Activated naive CD4-positive, alpha-beta T cell treated with anti-CD3 and anti-CD28 coated beads, Interleukin-2, amount 50 U/mL, for 72 hours (primary cell): Measurements from ENCODE around the gene AFM. TPM values are rescaled to one million over a fixed set of nuclear protein-coding genes. Genes with fewer than 3 reads are reported as not detected.

Experiments
- ATAC-seq, 2 donors: fragments of 150-1000 bp; cut with Tn5 transposase; 2 replicates each; pipeline ENCODE4 v1.10.0; 2021; ENCODE audit warnings: mild to moderate bottlenecking in 2 of 2, moderate library complexity in 2 of 2
- DNase-seq, 2 donors: peaks; one replicate each; pipeline ENCODE4 v3.0.0; 2021 to 2022; ENCODE audit warnings: low spot score in 2 of 2
- H3K27ac Mint-ChIP-seq, 2 donors: one replicate each; pipeline ENCODE4 v1.8.0; 2022; ENCODE audit warnings: mild to moderate bottlenecking in 2 of 2, mixed read lengths in 2 of 2
- H3K36me3 Mint-ChIP-seq, 2 donors: one replicate each; pipeline ENCODE4 v1.8.0; 2022; ENCODE audit warnings: mixed read lengths in 2 of 2
- H3K9me3 Mint-ChIP-seq, 2 donors: one replicate each; pipeline ENCODE4 v1.8.0; 2022; ENCODE audit warnings: mixed read lengths in 2 of 2
- total RNA-seq, 2 donors: library from RNA; stranded (reverse); gene quantifications; one replicate each; pipeline ENCODE4 v1.2.3, GENCODE V29; 2022

Gene AFM
- total RNA-seq, 2 donors from 2014 or later, result not detected

DNA sequence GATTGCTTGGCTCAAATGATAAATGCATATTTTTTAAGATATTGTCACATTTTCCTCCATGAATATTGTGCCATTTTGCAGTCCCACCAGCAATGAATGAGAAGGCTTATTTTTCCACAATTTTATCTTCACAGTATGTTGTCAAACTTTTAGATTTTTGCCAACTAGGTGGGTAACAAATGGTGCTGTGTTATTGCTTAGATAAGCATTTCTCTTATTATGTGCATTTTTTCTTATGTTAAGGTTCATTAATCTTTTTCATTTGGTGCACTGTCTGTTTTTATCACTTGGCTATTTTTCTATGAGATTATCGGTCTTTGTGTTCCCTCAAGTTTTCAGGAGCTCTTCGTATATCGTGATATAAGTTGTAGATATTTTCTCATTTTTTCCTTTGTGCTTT, 13.4 kb upstream of the AFM start:
- no peaks in the 10 kb centered on the region for H3K36me3 Mint-ChIP-seq
- H3K9me3 Mint-ChIP-seq, result peaks cover 0 to 15% of the 10 kb centered on the region in 2 donors
- no peak for DNase-seq
- H3K27ac Mint-ChIP-seq, result no peak overlapping the region
- ATAC-seq, result no peak

- Mint-ChIP-seq H3K27ac (no peak overlapping the region), H3K9me3 (peaks cover 0 to 24% of the 10 kb centered on the region in 2 donors), H3K36me3 (peaks cover 0 to 13% of the 10 kb centered on the region in 2 donors)
- ATAC-seq (no peak), DNase-seq (no peak)
These were observed 10.8 kb upstream of the AFM start for GRCh38 chr4:73470728-73471127.

- peaks cover 0 to 16% of the 10 kb centered on the region in 2 donors for H3K36me3 Mint-ChIP-seq
- peaks cover 0 to 20% of the 10 kb centered on the region in 2 donors for H3K9me3 Mint-ChIP-seq
- ATAC-seq, result no peak
- no peak overlapping the region for H3K27ac Mint-ChIP-seq
- no peak for DNase-seq
These were observed 4.4 kb upstream of the AFM start for GRCh38 chr4:73477176-73477575.

DNA sequence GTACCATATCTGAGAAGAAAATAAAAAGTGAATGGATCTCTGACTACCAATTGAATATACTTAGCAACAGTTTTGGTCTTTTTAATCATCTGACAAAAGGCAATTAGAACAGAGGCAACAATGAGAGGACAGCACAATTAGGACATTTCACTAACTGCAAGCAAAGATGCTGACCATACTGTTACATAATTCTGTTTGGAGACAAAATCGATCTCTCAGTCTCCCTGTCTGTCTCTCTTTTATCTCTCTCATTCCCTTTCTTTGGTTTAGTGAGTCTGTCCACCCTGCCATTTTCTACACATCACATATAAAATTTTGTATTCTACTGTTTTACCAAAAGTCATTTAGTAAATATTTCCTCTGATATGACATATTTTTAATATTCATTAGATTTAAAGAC, 2.2 kb upstream of the AFM start:
- H3K36me3 Mint-ChIP-seq, result peaks cover 0 to 11% of the 10 kb centered on the region in 2 donors
- ATAC-seq, result no peak
- H3K9me3 Mint-ChIP-seq, result peaks cover 0 to 5% of the 10 kb centered on the region in 2 donors
- H3K27ac Mint-ChIP-seq, result no peak overlapping the region
- DNase-seq, result no peak

DNA sequence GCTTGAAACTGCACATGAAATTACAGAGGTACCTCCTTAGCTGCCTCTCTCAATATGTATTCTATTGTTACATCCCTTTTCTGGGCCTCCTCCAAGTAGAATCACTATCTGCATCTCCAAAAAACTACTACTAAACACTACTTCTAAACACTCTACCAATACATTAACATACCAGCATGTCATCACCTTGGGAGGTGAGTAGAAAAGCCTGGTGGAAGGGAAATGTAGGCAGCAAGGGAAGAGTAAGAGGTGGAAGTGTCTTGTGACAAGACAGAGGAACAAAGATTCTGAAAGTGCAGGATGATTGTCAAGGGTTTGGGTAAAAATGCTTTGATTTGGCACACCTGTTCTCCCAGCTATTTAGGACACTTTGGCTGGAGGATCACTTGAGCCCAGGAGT, 3.5 kb downstream of the AFM start:
- H3K27ac Mint-ChIP-seq, result no peak overlapping the region
- DNase-seq (no peak), ATAC-seq (no peak)
- H3K36me3 Mint-ChIP-seq, result no peaks in the 10 kb centered on the region
- no peaks in the 10 kb centered on the region for H3K9me3 Mint-ChIP-seq

DNA sequence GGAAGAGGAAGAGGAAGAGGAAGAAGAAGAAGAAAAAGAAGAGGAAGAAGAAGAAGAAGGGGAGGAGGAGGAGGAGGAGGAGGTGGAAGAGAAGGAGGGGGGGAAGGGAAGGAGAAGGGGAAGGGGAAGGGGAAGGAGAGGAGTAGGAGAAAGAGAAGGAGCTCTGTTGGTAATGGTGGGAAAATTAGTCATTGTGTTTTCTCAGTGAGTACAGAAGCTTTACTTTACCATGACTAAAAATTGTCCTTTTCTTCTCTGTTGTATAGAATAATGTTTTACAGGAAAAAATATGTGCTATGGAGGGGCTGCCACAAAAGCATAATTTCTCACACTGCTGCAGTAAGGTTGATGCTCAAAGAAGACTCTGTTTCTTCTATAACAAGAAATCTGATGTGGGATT, 4.1 kb downstream of the AFM start:
- Mint-ChIP-seq H3K27ac (no peak overlapping the region), H3K9me3 (no peaks in the 10 kb centered on the region), H3K36me3 (no peaks in the 10 kb centered on the region)
- DNase-seq (no peak), ATAC-seq (no peak)

DNA sequence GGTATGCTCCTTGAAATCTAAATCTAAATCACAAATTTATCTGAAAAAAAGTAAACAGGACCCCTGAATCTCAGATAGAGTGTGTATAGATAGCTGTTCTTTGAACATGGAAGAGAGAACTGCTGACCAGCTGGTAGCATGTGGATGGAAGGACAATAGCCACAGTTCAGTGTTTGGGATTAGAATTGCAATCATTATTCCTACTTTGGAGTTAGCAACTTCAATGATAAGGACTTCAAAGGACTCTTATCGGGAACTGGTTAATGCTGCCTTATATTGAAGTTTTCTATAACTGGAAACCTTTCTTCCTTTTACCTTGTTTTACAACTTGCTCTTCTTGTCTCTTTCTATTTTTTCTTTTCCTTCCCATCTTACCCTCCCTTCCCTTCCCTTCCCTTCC, 5.0 kb downstream of the AFM start:
- no peak for DNase-seq
- no peaks in the 10 kb centered on the region for H3K9me3 Mint-ChIP-seq
- H3K36me3 Mint-ChIP-seq, result no peaks in the 10 kb centered on the region
- no peak overlapping the region for H3K27ac Mint-ChIP-seq
- no peak for ATAC-seq

DNA sequence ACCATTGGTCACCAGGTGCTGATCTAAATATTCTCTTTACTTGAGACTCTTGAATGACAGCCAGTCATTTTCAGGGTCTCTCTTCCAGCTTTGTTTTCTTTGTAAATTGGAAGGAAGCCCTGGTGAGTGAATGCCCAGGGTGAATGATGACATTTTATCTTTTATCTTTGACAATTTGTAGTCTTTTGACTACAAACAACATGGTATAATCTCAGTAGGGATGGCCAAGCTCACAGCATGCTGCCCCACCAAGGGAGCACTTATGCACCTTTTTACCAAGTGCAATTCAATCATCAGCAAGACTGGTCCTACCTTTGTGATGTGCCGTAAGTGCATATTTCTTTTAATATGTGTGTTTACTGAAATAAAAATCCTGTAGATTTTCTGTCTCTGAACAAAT, 5.7 kb downstream of the AFM start:
- H3K27ac Mint-ChIP-seq, result no peak overlapping the region
- ATAC-seq, result no peak
- H3K36me3 Mint-ChIP-seq, result no peaks in the 10 kb centered on the region
- DNase-seq, result no peak
- H3K9me3 Mint-ChIP-seq, result no peaks in the 10 kb centered on the region

DNA sequence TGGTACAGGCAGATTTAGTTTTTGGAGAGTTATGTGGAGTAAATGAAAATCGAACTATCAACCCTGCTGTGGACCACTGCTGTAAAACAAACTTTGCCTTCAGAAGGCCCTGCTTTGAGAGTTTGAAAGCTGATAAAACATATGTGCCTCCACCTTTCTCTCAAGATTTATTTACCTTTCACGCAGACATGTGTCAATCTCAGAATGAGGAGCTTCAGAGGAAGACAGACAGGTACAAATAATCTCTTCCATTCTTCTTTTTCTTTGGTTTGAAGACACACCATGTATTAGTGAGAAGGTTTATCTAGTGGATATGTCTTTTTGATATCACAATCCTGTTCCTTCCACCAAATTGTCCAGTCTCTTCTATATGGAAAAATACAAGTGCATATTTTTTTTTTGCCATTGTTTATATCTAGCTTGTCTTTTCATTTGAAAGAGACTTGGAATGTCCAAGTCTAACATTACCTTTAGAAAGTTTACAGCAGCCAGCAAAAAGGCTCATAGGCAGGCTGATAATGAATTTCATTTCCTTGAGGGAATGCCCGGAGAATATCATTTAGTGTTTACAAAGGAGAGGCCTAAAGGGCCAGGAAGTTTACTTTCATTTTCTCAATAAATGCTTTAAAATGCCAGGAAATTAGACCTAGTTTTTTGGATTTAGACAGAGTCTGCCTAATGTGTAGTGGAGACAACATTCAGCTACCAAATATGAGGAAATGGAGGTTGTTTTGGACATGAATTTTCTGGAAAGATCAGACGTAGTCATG, 18.6 kb downstream of the AFM start:
- H3K27ac Mint-ChIP-seq, result no peak overlapping the region
- no peak for DNase-seq
- ATAC-seq, result no peak
- no peaks in the 10 kb centered on the region for H3K9me3 Mint-ChIP-seq
- no peaks in the 10 kb centered on the region for H3K36me3 Mint-ChIP-seq

GRCh38 chr4:73501664-73502265, 20.2 kb downstream of the AFM start:
- Mint-ChIP-seq H3K36me3 (no peaks in the 10 kb centered on the region), H3K27ac (no peak overlapping the region), H3K9me3 (no peaks in the 10 kb centered on the region)
- ATAC-seq (no peak), DNase-seq (no peak)

DNA sequence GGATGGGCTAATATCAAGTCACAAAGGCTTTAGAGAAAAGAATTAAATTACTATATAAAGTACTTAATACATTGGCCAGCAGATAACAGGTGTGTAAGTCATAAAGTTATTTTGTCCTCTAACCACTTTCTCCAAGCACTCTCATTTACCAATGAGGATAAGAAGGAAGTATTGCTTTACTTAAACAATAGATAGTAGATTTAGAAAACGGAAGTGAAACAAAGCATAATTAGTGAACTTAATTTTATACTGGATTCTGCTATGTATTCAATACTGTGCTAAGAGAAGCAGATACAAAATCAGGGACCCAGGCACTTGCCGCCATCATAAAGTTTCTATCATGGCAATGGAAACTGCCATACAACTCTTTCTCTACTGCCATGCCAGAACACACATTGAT, 24.0 kb downstream of the AFM start:
- H3K36me3 Mint-ChIP-seq, result no peaks in the 10 kb centered on the region
- no peak for DNase-seq
- no peak overlapping the region for H3K27ac Mint-ChIP-seq
- no peak for ATAC-seq
- no peaks in the 10 kb centered on the region for H3K9me3 Mint-ChIP-seq

GRCh38 chr4:73507541-73507940, 26.0 kb downstream of the AFM start:
- no peak for DNase-seq
- H3K36me3 Mint-ChIP-seq, result no peaks in the 10 kb centered on the region
- H3K27ac Mint-ChIP-seq, result no peak overlapping the region
- ATAC-seq, result no peak
- no peaks in the 10 kb centered on the region for H3K9me3 Mint-ChIP-seq

GRCh38 chr4:73508651-73509050, 27.1 kb downstream of the AFM start:
- ATAC-seq (no peak), DNase-seq (no peak)
- Mint-ChIP-seq H3K27ac (no peak overlapping the region), H3K9me3 (no peaks in the 10 kb centered on the region), H3K36me3 (no peaks in the 10 kb centered on the region)

DNA sequence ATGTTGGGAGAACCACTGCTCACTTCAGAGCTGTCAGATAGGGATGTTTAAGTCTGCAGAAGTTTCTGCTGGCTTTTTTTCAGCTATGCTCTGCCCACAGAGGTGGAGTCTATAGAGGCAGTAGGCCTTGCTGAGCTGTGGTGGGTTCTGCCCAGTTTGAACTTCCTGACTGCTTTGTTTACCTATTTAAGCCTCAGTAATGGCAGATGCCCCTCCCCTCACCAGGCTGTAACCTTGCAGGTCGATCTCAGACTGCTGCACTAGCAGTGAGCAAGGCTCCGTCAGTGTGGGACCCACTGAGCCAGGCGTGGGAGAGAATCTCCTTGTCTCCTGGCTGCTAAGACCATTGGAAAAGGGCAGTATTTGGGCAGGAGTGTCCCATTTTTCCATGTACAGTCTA, 36.8 kb downstream of the AFM start:
- ATAC-seq, result no peak
- DNase-seq, result no peak
- H3K9me3 Mint-ChIP-seq, result peaks cover 0 to 12% of the 10 kb centered on the region in 2 donors
- H3K27ac Mint-ChIP-seq, result no peak overlapping the region
- no peaks in the 10 kb centered on the region for H3K36me3 Mint-ChIP-seq

DNA sequence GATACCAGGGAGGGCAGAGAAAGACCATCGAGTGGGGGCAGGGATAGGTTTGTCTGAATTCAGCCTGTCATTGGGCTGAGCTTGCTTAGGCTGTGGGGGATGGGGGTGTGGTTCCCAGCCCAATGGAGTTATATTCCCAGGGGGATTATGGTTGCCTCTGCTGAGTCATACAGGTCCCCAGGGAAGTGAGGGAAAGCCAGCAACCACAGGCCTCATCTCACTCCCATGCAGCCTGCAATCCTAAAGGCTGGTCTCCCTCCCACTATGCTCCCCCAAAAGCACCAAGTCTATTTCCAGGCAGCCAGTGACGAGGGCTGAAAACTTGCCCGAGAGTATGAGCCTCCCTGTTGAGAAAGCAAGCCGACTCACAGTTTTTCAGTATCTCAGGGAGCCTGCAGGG, 39.3 kb downstream of the AFM start:
- Mint-ChIP-seq H3K27ac (no peak overlapping the region), H3K36me3 (no peaks in the 10 kb centered on the region), H3K9me3 (peaks cover 0 to 10% of the 10 kb centered on the region in 2 donors)
- DNase-seq (no peak), ATAC-seq (no peak)

DNA sequence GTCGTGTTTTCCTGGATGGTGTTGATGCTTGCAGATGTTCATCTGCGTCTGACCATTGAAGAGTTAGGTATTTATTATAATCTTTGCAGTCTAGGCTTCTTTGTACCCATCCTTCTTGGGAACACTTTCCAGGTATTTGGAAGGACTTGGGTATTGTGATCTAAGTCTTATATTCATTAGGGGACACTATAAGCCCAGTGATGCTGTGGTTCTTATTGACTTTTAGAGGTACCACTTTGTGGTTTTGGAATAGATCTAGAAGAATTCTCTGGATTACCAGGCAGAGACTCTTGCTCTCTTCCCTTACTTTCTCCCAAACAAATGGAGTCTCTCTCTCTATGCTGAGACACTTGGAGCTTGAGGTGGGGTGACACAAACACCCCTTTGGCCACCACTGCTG, 41.6 kb downstream of the AFM start:
- no peaks in the 10 kb centered on the region for H3K9me3 Mint-ChIP-seq
- ATAC-seq, result no peak
- DNase-seq, result no peak
- H3K27ac Mint-ChIP-seq, result no peak overlapping the region
- H3K36me3 Mint-ChIP-seq, result no peaks in the 10 kb centered on the region

DNA sequence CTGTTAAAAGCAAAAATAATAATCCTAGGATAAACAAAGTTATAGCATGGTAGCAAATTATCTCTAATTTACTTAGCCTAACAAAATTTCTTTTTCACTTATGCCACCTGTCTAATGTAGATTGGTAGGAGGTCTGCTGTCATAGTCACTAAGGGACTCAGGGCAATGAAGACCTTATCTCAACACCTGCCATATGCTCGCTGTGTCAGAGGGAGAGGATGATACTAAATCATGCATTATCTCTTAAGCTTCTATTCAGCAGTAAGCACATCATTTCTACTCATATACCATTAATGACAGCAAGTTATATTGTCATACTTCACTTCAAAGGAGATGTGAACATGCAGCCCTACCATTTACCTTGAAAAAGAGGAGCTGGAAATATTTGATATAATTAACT, 44.1 kb downstream of the AFM start:
- Mint-ChIP-seq H3K27ac (no peak overlapping the region), H3K36me3 (no peaks in the 10 kb centered on the region), H3K9me3 (no peaks in the 10 kb centered on the region)
- DNase-seq (no peak), ATAC-seq (no peak)

GRCh38 chr4:73527196-73527595, 45.7 kb downstream of the AFM start:
- DNase-seq (no peak), ATAC-seq (no peak)
- Mint-ChIP-seq H3K36me3 (no peaks in the 10 kb centered on the region), H3K9me3 (no peaks in the 10 kb centered on the region), H3K27ac (no peak overlapping the region)
